Spleen (tissue), 11 donors: ENCODE data around the gene C1QA. TPM values are rescaled to one million over a fixed set of nuclear protein-coding genes. Genes with fewer than 3 reads are reported as not detected.

Source experiments
- DNase-seq: peaks from one replicate; pipeline ENCODE4 v3.0.0-alpha.2; 2020
- H3K27ac ChIP-seq, 8 donors: fragments of 200-600 bp; sonication (generic) in 7 of 8; 1 replicate in 4 of 8; 2 replicates in 4 of 8; pipeline versions ENCODE4 v1.5.0 to v1.8.0; 2016 to 2021; ENCODE audit warnings: inconsistent platforms in 4 of 8, mild to moderate bottlenecking in 4 of 8, moderate library complexity in 1 of 8
- H3K27me3 ChIP-seq, 7 donors: fragments of 200-600 bp; sonication (generic) in 6 of 7; replicated peaks in 1 of 7; 1 replicate in 4 of 7; 2 replicates in 3 of 7; pipeline versions ENCODE4 v1.5.0 to v1.8.0; 2016 to 2021; ENCODE audit warnings: inconsistent platforms in 3 of 7, mild to moderate bottlenecking in 1 of 7
- H3K36me3 ChIP-seq, 6 donors: fragments of 200-600 bp; sonication (generic) in 5 of 6; 1 replicate in 4 of 6; 2 replicates in 2 of 6; pipeline versions ENCODE4 v1.5.0 to v1.8.0; 2016 to 2021; ENCODE audit warnings: inconsistent platforms in 2 of 6
- H3K4me1 ChIP-seq, 6 donors: fragments of 200-600 bp; sonication (generic) in 5 of 6; 1 replicate in 3 of 6; 2 replicates in 3 of 6; pipeline versions ENCODE4 v1.5.0 to v1.8.0; 2016 to 2021; ENCODE audit warnings: inconsistent platforms in 3 of 6
- H3K4me3 ChIP-seq, 8 donors: fragments of 200-600 bp; sonication (generic) in 7 of 8; 1 replicate in 4 of 8; 2 replicates in 4 of 8; pipeline versions ENCODE4 v1.5.0 to v1.8.0; 2016 to 2021; ENCODE audit warnings: inconsistent platforms in 4 of 8, mild to moderate bottlenecking in 4 of 8, moderate library complexity in 2 of 8
- H3K9me3 ChIP-seq, 8 donors: fragments of 200-600 bp; sonication (generic) in 7 of 8; 1 replicate in 4 of 8; 2 replicates in 4 of 8; pipeline versions ENCODE4 v1.5.0 to v1.8.0; 2016 to 2021; ENCODE audit warnings: inconsistent platforms in 4 of 8
- CTCF ChIP-seq, 11 experiments: fragments of 200-600 bp in 7 of 11; fragments of 450-650 bp in 4 of 11; sonication (generic) in 4 of 11; IDR thresholded peaks in 8 of 11; conservative IDR thresholded peaks in 3 of 11; 1 replicate in 7 of 11; 2 replicates in 4 of 11; pipeline versions ENCODE4 v1.4.0 to v1.8.0; 2016 to 2021; ENCODE audit warnings: antibody characterized with exemption in 11 of 11, inconsistent platforms in 4 of 11, mild to moderate bottlenecking in 1 of 11
- POLR2A ChIP-seq, 3 donors: fragments of 450-650 bp; IDR thresholded peaks; one replicate each; pipeline ENCODE4 v1.5.1; 2017; ENCODE audit warnings: antibody characterized with exemption in 3 of 3, mild to moderate bottlenecking in 1 of 3
- POLR2AphosphoS5 ChIP-seq, 3 donors: sonication (generic); formaldehyde crosslinking; IDR thresholded peaks; one replicate each; pipeline ENCODE4 v1.5.1; 2017; ENCODE audit warnings: antibody characterized with exemption in 3 of 3
- WGBS, 5 donors: extraction: QIAGEN DNeasy Blood & Tissue Kit in 3 of 5; methylation state at CpG; one replicate each; pipeline versions ENCODE4 v1.1.5 to v1.1.7; 2013 to 2018; 5-methylcytosine and 5-hydroxymethylcytosine counted together
- intact Hi-C: fragments of 100-400 bp; cut with DNase I; formaldehyde crosslinking; loops from one replicate; pipeline ENCODE4 v1.15.0; 2023; ENCODE audit warnings: low total_unique reads
- polyA plus RNA-seq, 3 donors: library from polyadenylated mRNA; stranded (reverse); fragments of 200-250 nt; gene quantifications; one replicate each; pipeline ENCODE4 v1.2.1, GENCODE V29; 2013
- total RNA-seq, 7 donors: library from RNA; depleted of rRNA in 3 of 7; stranded (reverse); fragments of >200 nt in 3 of 7; fragmentation: NEBNext Ultra II Directional in 4 of 7; extraction: Animal tissue kit (Norgen Biotek cat#: 25700) in 4 of 7; gene quantifications; one replicate each; pipeline versions ENCODE4 v1.1.0 to v1.2.1, GENCODE V29; 2016 to 2021
- donor health status: healthy with polysubstance abuse.
- donor health status: DM: no; HTN: no; CAD: no; lungs with moderate emphysema.
- donor health status: DM: no; HTN: no; CAD: no.
- donor health status: Bipolar disorder and iron deficiency.
- donor health status: healthy.
- donor health status: DM: no; HTN: no; CAD: no.
- donor health status: DM: yes; HTN: yes; CAD: no.

Gene C1QA
- total and polyA plus RNA-seq, 10 donors, result 296 to 1,485 (median 925) TPM

- intact Hi-C loops, result no loop called here
- H3K4me3 ChIP-seq, result no peak overlapping the region
- DNase-seq, result no peak
- no peak overlapping the region for H3K27ac ChIP-seq
- 82 to 90% (median 89%) methylated on average over 9 of the region's 9 CpGs for WGBS, 5 donors
- H3K27me3 ChIP-seq, result peaks cover 0 to 75% (median 11%) of the 10 kb centered on the region in 7 donors
- TF ChIP-seq POLR2A (IDR thresholded peaks at IDR 0.05) (no peak), CTCF (IDR thresholded peaks at IDR 0.05 in 8 of 11, conservative IDR thresholded peaks at IDR 0.05 in 3 of 11) (no peak), POLR2AphosphoS5 (IDR thresholded peaks at IDR 0.05) (no peak)
- no peaks in the 10 kb centered on the region for H3K4me1 ChIP-seq
- no peaks in the 10 kb centered on the region for H3K9me3 ChIP-seq
- no peaks in the 10 kb centered on the region for H3K36me3 ChIP-seq
Observed at GRCh38 chr1:22592051-22592450, 44.4 kb upstream of the C1QA start.

GRCh38 chr1:22592919-22593790 is 43.3 kb upstream of the C1QA start:
- Histone ChIP-seq H3K4me1 (no peaks in the 10 kb centered on the region), H3K4me3 (no peak overlapping the region), H3K27ac (no peak overlapping the region), H3K9me3 (no peaks in the 10 kb centered on the region), H3K27me3 (peaks cover 0 to 81% (median 11%) of the 10 kb centered on the region in 7 donors), H3K36me3 (no peaks in the 10 kb centered on the region)
- intact Hi-C loops, result no loop called here
- no peak for TF ChIP-seq POLR2AphosphoS5 (IDR thresholded peaks at IDR 0.05)
- no peak for TF ChIP-seq POLR2A (IDR thresholded peaks at IDR 0.05)
- TF ChIP-seq CTCF (IDR thresholded peaks at IDR 0.05 in 8 of 11, conservative IDR thresholded peaks at IDR 0.05 in 3 of 11), result no peak
- no peak for DNase-seq
- WGBS, 5 donors, result 45 to 66% (median 49%) methylated on average over 22 to 38 of the region's 38 CpGs

DNA sequence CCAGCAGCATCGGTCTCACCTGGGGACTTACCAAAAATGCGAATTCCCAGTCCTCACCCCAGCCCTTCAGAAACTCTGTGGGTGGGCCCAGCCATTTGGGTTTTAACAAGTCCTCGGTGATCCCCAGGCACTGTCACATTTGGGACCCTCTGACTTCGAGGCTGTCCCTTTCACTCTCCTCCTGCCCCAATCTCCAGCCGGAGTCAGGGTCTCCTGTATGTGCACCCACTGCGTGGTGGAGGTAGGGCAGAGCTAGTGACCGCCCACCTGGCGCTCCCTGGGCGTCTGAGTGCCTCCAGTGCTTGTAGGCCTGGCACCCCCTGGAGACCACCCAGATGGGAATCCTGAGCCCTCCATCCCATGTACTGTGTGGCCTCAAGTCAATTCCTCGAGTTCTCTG is 42.0 kb upstream of the C1QA start:
- no peaks in the 10 kb centered on the region for H3K9me3 ChIP-seq
- no peaks in the 10 kb centered on the region for H3K4me1 ChIP-seq
- no peak for DNase-seq
- intact Hi-C loops, result no loop called here
- H3K27me3 ChIP-seq, result peaks cover 0 to 74% (median 11%) of the 10 kb centered on the region in 7 donors
- 56 to 80% (median 70%) methylated on average over 5 to 10 of the region's 10 CpGs for WGBS, 5 donors
- H3K36me3 ChIP-seq, result no peaks in the 10 kb centered on the region
- H3K4me3 ChIP-seq, result no peak overlapping the region
- H3K27ac ChIP-seq, result no peak overlapping the region
- TF ChIP-seq CTCF (IDR thresholded peaks at IDR 0.05 in 8 of 11, conservative IDR thresholded peaks at IDR 0.05 in 3 of 11), result no peak
- TF ChIP-seq POLR2AphosphoS5 (IDR thresholded peaks at IDR 0.05), result no peak
- TF ChIP-seq POLR2A (IDR thresholded peaks at IDR 0.05), result no peak

DNA sequence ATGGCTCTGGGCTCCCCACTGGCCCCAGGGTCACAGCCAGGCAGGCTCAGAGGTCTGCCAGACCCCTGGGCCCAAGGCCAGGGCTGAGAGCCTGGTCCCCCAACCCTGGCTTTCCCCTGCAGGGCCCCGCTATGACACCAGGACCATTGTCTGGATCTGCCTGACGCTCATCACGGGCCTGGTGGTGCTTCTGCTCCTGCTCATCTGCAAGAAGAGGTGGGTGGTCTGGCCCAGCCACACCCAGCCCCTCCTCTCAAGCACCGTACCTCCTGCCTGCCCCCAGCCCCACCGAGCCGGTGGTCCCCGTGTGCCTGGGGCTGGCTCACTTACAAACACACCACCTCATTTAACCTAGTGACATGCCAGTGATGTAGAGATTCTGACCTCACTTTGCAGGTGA is 41.3 kb upstream of the C1QA start:
- TF ChIP-seq POLR2AphosphoS5 (IDR thresholded peaks at IDR 0.05) (no peak), POLR2A (IDR thresholded peaks at IDR 0.05) (no peak), CTCF (IDR thresholded peaks at IDR 0.05 in 8 of 11, conservative IDR thresholded peaks at IDR 0.05 in 3 of 11) (no peak)
- H3K9me3 ChIP-seq, result no peaks in the 10 kb centered on the region
- no peaks in the 10 kb centered on the region for H3K4me1 ChIP-seq
- no peaks in the 10 kb centered on the region for H3K36me3 ChIP-seq
- DNase-seq, result no peak
- intact Hi-C loops, result no loop called here
- H3K27me3 ChIP-seq, result peaks cover 0 to 67% (median 11%) of the 10 kb centered on the region in 7 donors
- H3K4me3 ChIP-seq, result no peak overlapping the region
- 49 to 88% (median 79%) methylated on average over 6 to 7 of the region's 7 CpGs for WGBS, 5 donors
- H3K27ac ChIP-seq, result no peak overlapping the region
